Right lobe of liver (tissue), 6 donors: ENCODE data around the gene HKDC1. TPM values are rescaled to one million over a fixed set of nuclear protein-coding genes. Genes with fewer than 3 reads are reported as not detected.

Experiments
- ATAC-seq, 4 donors: fragments of 200-7000 bp; cut with Tn5 transposase; one replicate each; pipeline ENCODE4 v1.9.1; 2020; ENCODE audit warnings: mild to moderate bottlenecking in 4 of 4, moderate library complexity in 4 of 4
- DNase-seq, 3 donors: peaks; one replicate each; pipeline ENCODE4 v3.0.0-alpha.2; 2020
- H3K27ac ChIP-seq, 3 donors: fragments of 200-600 bp; one replicate each; pipeline ENCODE4 v1.8.0; 2022
- H3K27me3 ChIP-seq, 2 donors: fragments of 200-600 bp; one replicate each; pipeline ENCODE4 v1.8.0; 2022
- H3K36me3 ChIP-seq, 4 donors: fragments of 200-600 bp; sonication (generic) in 1 of 4; one replicate each; pipeline versions ENCODE4 v1.5.1 to v1.8.0; 2017 to 2022; ENCODE audit warnings: control low read depth in 1 of 4
- H3K4me1 ChIP-seq, 4 donors: fragments of 200-600 bp; sonication (generic) in 1 of 4; one replicate each; pipeline versions ENCODE4 v1.5.1 to v1.8.0; 2017 to 2022; ENCODE audit warnings: control low read depth in 1 of 4
- H3K4me3 ChIP-seq, 3 donors: fragments of 200-600 bp; one replicate each; pipeline ENCODE4 v1.8.0; 2022
- H3K9me3 ChIP-seq, 4 donors: fragments of 200-600 bp; sonication (generic) in 1 of 4; one replicate each; pipeline versions ENCODE4 v1.5.1 to v1.8.0; 2017 to 2022; ENCODE audit warnings: control low read depth in 1 of 4
- POLR2A ChIP-seq: fragments of 450-650 bp; IDR thresholded peaks from one replicate; pipeline ENCODE4 v1.6.1; 2017; ENCODE audit warnings: antibody characterized with exemption, mild to moderate bottlenecking
- WGBS: methylation state at CpG from one replicate; pipeline ENCODE4 v1.1.6; 2018; ENCODE audit warnings: low coverage, low lambda C conversion rate; ENCODE audit not compliant: insufficient coverage; ENCODE audit errors: missing lambda C conversion rate; 5-methylcytosine and 5-hydroxymethylcytosine counted together
- intact Hi-C, 2 donors: fragments of 100-400 bp; cut with DNase I; formaldehyde crosslinking; loops; one replicate each; pipeline versions ENCODE4 v1.11.2 to v1.14.1; 2022
- total RNA-seq, 6 experiments: library from RNA; depleted of rRNA in 2 of 6; stranded (reverse); fragments of >200 nt in 2 of 6; fragmentation: NEBNext Ultra II Directional in 3 of 6; extraction: Animal tissue kit (Norgen Biotek cat#: 25700) in 3 of 6; gene quantifications; one replicate each; pipeline versions ENCODE4 v1.1.0 to v1.2.4, GENCODE V29; 2016 to 2023
- TF ChIP-seq, protein P1 (sequence below), 4 donors: fragments of 200-600 bp in 3 of 4; fragments of 450-650 bp in 1 of 4; IDR thresholded peaks; one replicate each; pipeline versions ENCODE4 v1.5.1 to v1.8.0; 2016 to 2022; ENCODE audit warnings: antibody characterized with exemption in 4 of 4, mild to moderate bottlenecking in 2 of 4
- donor health status: DM: no; HTN: yes; CAD: no.
- donor health status: DM: no; HTN: no; CAD: no.
- donor health status: DM: no; HTN: no; CAD: no.
- donor health status: DM: no; HTN: yes; CAD: no.
- donor health status: DM: no; HTN: yes; CAD: no.

The HKDC1 gene
- total RNA-seq, 6 experiments from 2014 or later = 0.24 to 44.5 (median 20.1) TPM

DNA sequence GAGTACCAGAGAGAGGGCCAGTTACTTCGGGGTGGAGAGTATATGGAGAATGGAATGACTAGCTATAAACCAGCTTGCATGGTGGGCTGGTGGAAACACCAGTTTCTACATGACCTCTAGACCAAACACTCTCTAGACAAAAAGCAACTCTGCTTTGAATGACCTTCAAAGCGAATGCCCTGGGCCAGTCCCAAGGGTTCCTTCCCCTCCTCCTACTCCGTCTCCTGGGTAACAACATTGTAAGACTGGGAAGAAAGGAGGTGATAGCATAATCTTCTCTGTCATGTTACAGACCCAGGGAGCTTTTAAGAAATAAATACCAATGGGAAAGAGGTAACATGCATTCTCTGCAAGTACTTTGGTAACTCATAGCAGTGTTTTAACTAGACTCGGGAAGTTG, 65.6 kb downstream of the HKDC1 start:
- Histone ChIP-seq H3K4me1 (no peaks in the 10 kb centered on the region), H3K9me3 (no peaks in the 10 kb centered on the region), H3K36me3 (no peaks in the 10 kb centered on the region), H3K27ac (no peak overlapping the region), H3K27me3 (no peaks in the 10 kb centered on the region), H3K4me3 (no peak overlapping the region)
- 66% methylated on average over 3 of the region's 4 CpGs for WGBS
- TF ChIP-seq POLR2A = no peak
- TF ChIP-seq, protein P1, sequence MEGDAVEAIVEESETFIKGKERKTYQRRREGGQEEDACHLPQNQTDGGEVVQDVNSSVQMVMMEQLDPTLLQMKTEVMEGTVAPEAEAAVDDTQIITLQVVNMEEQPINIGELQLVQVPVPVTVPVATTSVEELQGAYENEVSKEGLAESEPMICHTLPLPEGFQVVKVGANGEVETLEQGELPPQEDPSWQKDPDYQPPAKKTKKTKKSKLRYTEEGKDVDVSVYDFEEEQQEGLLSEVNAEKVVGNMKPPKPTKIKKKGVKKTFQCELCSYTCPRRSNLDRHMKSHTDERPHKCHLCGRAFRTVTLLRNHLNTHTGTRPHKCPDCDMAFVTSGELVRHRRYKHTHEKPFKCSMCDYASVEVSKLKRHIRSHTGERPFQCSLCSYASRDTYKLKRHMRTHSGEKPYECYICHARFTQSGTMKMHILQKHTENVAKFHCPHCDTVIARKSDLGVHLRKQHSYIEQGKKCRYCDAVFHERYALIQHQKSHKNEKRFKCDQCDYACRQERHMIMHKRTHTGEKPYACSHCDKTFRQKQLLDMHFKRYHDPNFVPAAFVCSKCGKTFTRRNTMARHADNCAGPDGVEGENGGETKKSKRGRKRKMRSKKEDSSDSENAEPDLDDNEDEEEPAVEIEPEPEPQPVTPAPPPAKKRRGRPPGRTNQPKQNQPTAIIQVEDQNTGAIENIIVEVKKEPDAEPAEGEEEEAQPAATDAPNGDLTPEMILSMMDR (IDR thresholded peaks at IDR 0.05) = no peak
- intact Hi-C loops = no loop called here
- ATAC-seq (no peak), DNase-seq (no peak)

DNA sequence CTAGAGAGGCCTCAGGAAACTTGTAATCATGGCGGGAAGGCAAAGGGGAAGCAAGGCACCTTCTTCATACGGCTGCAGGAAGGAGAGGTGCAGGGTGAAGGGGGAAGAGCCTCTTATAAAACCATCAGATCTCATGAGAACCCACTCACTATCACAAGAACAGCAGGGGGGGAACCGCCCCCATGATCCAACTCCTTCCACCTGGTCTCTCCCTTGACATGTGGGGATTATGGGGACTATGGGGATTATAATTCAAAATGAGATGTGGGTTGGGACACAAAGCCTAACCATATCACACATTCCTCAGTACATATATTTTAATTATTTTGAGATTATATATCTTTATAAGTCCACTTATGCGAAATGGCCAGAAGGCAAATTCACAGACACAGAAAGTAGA, 67.0 kb downstream of the HKDC1 start:
- ATAC-seq = no peak
- Histone ChIP-seq H3K4me1 (no peaks in the 10 kb centered on the region), H3K27me3 (no peaks in the 10 kb centered on the region), H3K36me3 (no peaks in the 10 kb centered on the region), H3K27ac (no peak overlapping the region), H3K4me3 (no peak overlapping the region), H3K9me3 (no peaks in the 10 kb centered on the region)
- no peak for DNase-seq
- 71% methylated on average over 3 of the region's 4 CpGs for WGBS
- intact Hi-C loops = no loop called here
- TF ChIP-seq POLR2A = no peak
- TF ChIP-seq, protein P1 (IDR thresholded peaks at IDR 0.05) = no peak

DNA sequence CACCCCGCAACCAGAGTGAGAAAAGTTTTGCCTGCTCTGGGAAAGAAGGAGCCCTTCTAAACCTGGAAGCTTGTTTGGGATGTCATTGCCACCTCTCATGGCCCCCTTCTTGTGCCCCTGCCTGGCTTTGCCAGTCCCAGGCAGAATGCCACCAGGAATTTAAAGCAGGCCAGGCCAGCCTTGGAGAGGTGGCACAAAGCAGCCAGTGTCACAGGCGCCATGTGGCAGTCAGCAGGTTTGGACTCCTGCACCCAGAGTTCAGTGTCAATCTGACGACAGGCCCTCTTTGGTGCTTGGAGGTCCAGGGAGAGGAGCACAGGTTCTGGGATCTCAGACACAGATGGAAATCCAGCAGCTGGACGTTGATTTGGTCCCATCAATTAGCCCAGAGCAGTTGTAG, 70.9 kb downstream of the HKDC1 start:
- H3K27me3 ChIP-seq = no peaks in the 10 kb centered on the region
- no CpG with 5 or more reads among the region's 4 CpGs for WGBS
- no peaks in the 10 kb centered on the region for H3K4me1 ChIP-seq
- H3K9me3 ChIP-seq = no peaks in the 10 kb centered on the region
- H3K36me3 ChIP-seq = no peaks in the 10 kb centered on the region
- intact Hi-C loops = no loop called here
- no peak overlapping the region for H3K4me3 ChIP-seq
- H3K27ac ChIP-seq = no peak overlapping the region
- no peak for ATAC-seq
- no peak for DNase-seq
- no peak for TF ChIP-seq POLR2A
- TF ChIP-seq, protein P1 (IDR thresholded peaks at IDR 0.05) = no peak

DNA sequence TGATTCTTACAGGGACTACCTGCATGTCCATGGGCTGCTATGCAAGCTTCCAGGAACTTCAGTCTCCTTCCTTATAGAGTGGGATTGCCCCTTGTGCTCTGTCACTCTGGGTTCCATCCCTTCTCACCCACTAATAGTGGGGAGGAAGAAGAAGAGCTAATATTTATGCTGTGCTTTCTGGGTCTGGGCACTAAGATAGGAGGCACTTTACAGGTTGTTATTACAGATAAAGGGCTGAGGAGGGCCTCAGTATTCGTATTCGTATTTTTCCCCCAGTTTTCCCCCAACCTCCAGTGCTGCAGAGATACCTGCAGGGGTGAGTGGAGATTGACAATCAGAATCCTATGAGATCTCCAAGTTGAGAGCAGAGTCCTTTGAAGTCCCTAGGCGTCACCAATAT, 72.3 kb downstream of the HKDC1 start:
- DNase-seq = no peak
- Histone ChIP-seq H3K36me3 (no peaks in the 10 kb centered on the region), H3K4me3 (no peak overlapping the region), H3K4me1 (no peaks in the 10 kb centered on the region), H3K27me3 (no peaks in the 10 kb centered on the region), H3K27ac (no peak overlapping the region), H3K9me3 (no peaks in the 10 kb centered on the region)
- ATAC-seq = no peak
- intact Hi-C loops = no loop called here
- WGBS = 48% methylated on average over 3 of the region's 3 CpGs
- TF ChIP-seq, protein P1 (IDR thresholded peaks at IDR 0.05) = no peak
- no peak for TF ChIP-seq POLR2A

DNA sequence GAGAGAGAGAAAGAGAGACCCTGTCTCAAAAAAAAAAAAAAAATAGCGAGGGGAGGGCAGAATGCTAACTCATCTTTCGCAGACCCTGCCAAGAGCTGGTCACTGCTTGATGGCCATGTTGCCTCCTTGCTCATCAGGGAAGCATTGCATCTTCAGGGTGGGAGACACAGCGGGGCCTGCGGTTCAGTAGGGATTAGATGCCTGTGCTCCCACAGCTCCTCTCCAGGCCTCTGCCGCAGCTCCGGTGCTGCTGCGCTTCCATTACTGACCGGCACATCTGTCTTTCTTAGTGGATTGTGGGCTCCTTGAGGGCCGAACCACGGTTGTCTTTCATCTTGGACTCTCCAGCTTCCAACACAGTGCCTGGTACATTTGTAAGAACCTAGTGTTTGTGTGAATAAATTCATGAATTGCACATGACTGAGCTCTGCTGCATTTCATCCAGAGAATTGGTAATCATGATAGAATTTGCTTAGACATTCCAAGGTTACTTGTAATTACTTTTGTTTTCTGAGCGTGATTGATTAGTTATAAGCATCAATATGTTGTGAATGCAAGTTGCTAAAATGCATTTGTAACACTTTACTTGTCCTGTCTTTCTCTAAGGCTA, 75.0 kb downstream of the HKDC1 start:
- intact Hi-C loops = no loop called here
- Histone ChIP-seq H3K27ac (no peak overlapping the region), H3K27me3 (no peaks in the 10 kb centered on the region), H3K4me3 (no peak overlapping the region), H3K4me1 (no peaks in the 10 kb centered on the region), H3K36me3 (no peaks in the 10 kb centered on the region), H3K9me3 (no peaks in the 10 kb centered on the region)
- TF ChIP-seq, protein P1 (IDR thresholded peaks at IDR 0.05) = no peak
- no peak for TF ChIP-seq POLR2A
- WGBS = 67% methylated on average over 5 of the region's 11 CpGs
- no peak for ATAC-seq
- DNase-seq = no peak
